Lower leg skin (tissue), 3 donors: ENCODE results near the gene FNIP2.

ENCODE experiments used
- POLR2A ChIP-seq, 2 donors: fragments of 450-650 bp; IDR thresholded peaks; one replicate each; pipeline ENCODE4 v1.6.1; 2016 to 2017; ENCODE audit warnings: antibody characterized with exemption in 2 of 2, mild to moderate bottlenecking in 1 of 2, moderate library complexity in 1 of 2
- TF ChIP-seq, protein P1 (sequence below), 3 donors: fragments of 450-650 bp; IDR thresholded peaks; one replicate each; pipeline ENCODE4 v1.5.1; 2016; ENCODE audit warnings: antibody characterized with exemption in 3 of 3, mild to moderate bottlenecking in 3 of 3, moderate library complexity in 2 of 3

DNA sequence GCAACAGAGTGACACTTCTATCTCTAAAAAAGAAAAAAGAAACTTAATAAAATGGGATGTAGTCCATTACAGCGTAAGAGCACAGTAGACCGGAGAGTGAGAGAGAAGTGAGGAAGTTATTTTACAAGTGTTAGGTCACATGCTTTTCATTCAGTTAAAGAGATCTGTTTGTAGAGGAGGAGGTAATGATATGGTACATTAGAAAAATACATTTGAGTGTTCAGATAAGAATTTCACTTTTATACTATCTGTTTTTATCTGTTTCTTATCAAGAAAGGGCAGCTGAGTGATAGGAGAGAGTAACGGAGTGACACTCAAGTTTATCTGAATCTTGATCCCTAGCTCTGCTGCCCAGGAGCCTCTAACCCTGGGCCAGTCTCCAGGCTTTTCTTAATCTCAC lies 38.9 kb downstream of the FNIP2 start:
- TF ChIP-seq POLR2A (IDR thresholded peaks at IDR 0.05): no peak
- TF ChIP-seq, protein P1, sequence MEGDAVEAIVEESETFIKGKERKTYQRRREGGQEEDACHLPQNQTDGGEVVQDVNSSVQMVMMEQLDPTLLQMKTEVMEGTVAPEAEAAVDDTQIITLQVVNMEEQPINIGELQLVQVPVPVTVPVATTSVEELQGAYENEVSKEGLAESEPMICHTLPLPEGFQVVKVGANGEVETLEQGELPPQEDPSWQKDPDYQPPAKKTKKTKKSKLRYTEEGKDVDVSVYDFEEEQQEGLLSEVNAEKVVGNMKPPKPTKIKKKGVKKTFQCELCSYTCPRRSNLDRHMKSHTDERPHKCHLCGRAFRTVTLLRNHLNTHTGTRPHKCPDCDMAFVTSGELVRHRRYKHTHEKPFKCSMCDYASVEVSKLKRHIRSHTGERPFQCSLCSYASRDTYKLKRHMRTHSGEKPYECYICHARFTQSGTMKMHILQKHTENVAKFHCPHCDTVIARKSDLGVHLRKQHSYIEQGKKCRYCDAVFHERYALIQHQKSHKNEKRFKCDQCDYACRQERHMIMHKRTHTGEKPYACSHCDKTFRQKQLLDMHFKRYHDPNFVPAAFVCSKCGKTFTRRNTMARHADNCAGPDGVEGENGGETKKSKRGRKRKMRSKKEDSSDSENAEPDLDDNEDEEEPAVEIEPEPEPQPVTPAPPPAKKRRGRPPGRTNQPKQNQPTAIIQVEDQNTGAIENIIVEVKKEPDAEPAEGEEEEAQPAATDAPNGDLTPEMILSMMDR (IDR thresholded peaks at IDR 0.05): no peak
